Small intestine (tissue), 7 donors: Measurements from ENCODE around the gene HRH2. TPM values are rescaled to one million over a fixed set of nuclear protein-coding genes. Genes with fewer than 3 reads are reported as not detected.

Experiments used
- DNase-seq, 2 donors: peaks; one replicate each; pipeline versions ENCODE4 v3.0.0 to v3.0.0-alpha.2; 2013
- FAIRE-seq: peaks from 2 replicates; lab custom pipeline; 2012; peaks lifted over from hg19 to GRCh38; lab: Jason Lieb, UNC
- H3K27ac ChIP-seq, 3 donors: one replicate each; pipeline ENCODE4 v1.5.1; 2013; ENCODE audit warnings: low read length in 2 of 3, mild to moderate bottlenecking in 2 of 3, control low read depth in 1 of 3, inconsistent platforms in 1 of 3, low read depth in 1 of 3, moderate library complexity in 1 of 3
- H3K27me3 ChIP-seq, 3 donors: one replicate each; pipeline ENCODE4 v1.6.1; 2013; ENCODE audit warnings: low read length in 3 of 3, inconsistent platforms in 1 of 3; ENCODE audit not compliant: control insufficient read depth in 3 of 3, insufficient read depth in 3 of 3
- H3K36me3 ChIP-seq, 3 donors: one replicate each; pipeline ENCODE4 v1.6.1; 2013; ENCODE audit warnings: low read length in 3 of 3, inconsistent platforms in 1 of 3, low read depth in 1 of 3, mild to moderate bottlenecking in 1 of 3, moderate library complexity in 1 of 3; ENCODE audit not compliant: control insufficient read depth in 3 of 3, insufficient read depth in 2 of 3
- H3K4me1 ChIP-seq, 3 donors: one replicate each; pipeline ENCODE4 v1.6.1; 2013; ENCODE audit warnings: low read length in 2 of 3, inconsistent platforms in 1 of 3, low read depth in 1 of 3, mild to moderate bottlenecking in 1 of 3, moderate library complexity in 1 of 3; ENCODE audit not compliant: control insufficient read depth in 3 of 3, insufficient read depth in 2 of 3
- H3K4me3 ChIP-seq, 3 donors: one replicate each; pipeline ENCODE4 v1.5.1; 2013; ENCODE audit warnings: low read length in 3 of 3, control low read depth in 1 of 3, inconsistent platforms in 1 of 3, low read depth in 1 of 3, mild to moderate bottlenecking in 1 of 3, moderate library complexity in 1 of 3
- H3K9me3 ChIP-seq, 2 donors: one replicate each; pipeline ENCODE4 v1.6.1; 2013; ENCODE audit warnings: low read depth in 1 of 2, low read length in 1 of 2; ENCODE audit not compliant: control insufficient read depth in 2 of 2, insufficient read depth in 1 of 2
- WGBS, 3 donors: extraction: QIAGEN DNeasy Blood & Tissue Kit; methylation state at CpG; one replicate each; pipeline ENCODE4 v1.1.7; 2013; 5-methylcytosine and 5-hydroxymethylcytosine counted together
- polyA plus RNA-seq, 4 donors: library from polyadenylated mRNA; stranded (reverse) in 3 of 4; unstranded in 1 of 4; fragments of 200-250 nt in 3 of 4; fragments of 120-200 nt in 1 of 4; gene quantifications; one replicate each; pipeline versions ENCODE4 v1.2.1 to v1.2.3, GENCODE V29; 2013
- donor health status: healthy with polysubstance abuse.
- donor health status: control.
- donor health status: control.
- donor health status: Bipolar disorder and iron deficiency.
- donor health status: healthy.

The HRH2 gene
- polyA plus RNA-seq, 4 donors, result 3.3 to 7.2 (median 6.4) TPM

DNA sequence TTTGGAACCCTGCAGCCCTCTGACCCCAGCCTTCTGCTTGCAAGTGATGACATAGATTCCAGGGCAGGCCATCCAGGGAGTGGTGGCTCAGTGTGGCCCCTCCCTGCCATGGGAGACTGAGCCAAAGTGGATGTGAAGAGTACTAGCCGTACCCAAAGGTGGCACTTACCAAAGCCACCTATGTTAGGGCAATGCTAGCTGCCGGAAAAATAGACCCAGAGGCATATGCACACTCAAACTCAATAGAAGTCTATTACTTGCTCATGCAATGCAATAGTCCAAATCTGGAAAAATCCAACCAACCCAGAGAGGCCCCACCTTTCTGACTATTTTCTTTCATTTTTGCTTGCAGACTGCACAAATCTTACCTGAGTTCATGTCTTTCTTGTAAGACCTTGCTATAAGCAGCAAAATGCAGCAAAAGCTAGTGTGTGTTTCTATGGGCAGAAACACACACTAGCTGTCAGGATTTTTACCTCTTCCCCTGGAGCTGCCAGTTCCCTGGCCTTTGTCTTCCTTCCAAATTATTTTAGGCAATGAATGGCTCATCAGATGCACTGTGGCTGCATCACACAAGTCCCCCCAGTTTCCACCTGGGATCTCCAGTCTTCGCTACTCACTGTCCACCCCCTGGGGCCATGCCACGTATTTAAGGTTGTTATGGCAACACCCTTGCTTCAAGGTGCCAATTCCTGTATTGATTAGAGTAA, 74.0 kb downstream of the HRH2 start:
- no peak overlapping the region for H3K27ac ChIP-seq
- WGBS, 3 donors, result 66 to 76% (median 68%) methylated on average over 4 of the region's 4 CpGs
- H3K4me1 ChIP-seq, result peaks cover 0 to 7% (median 0%) of the 10 kb centered on the region in 3 donors
- H3K4me3 ChIP-seq, result no peak overlapping the region
- peaks cover 0 to 2% of the 10 kb centered on the region in 2 donors for H3K9me3 ChIP-seq
- DNase-seq, result no peak
- no peak for FAIRE-seq
- H3K36me3 ChIP-seq, result no peaks in the 10 kb centered on the region
- peaks cover 0 to 15% (median 13%) of the 10 kb centered on the region in 3 donors for H3K27me3 ChIP-seq

DNA sequence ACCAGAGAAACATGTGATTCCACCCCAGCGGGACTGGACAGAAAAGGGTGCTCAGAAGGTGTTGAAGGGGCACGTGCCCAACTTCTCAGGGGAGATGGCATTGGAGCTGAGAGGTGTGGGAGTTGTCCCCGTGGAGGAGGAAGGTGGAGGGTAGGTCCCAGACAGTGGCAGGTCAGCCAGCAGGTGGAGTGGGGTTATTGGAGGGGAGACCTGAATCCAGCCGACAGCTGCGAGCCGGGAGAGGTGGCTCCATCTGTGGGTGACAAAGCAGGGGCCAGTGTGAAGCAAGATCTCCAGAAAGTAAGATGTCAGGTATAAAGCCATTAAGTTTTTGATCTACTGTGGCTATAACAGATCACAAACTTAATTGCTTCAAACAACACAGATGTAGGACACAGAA, 75.1 kb downstream of the HRH2 start:
- no peak for FAIRE-seq

DNA sequence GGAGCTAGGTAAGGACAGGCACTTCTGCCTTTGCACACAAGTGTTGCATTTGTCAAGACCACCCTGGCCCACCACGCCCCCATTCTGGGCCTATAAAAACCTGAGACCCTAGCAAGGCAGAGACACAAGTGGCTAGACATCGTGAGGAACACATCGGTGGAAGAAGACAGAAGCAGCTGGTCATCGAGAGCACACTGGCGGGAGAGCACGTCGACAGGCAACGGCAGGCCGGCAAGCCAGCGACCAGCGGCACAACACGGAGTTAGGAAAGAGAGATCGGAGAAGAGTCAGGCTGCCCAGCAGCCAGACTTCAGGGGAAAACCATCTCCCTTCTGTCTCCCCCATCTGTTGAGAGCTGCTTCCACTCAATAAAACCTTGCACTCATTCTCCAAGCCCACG, 76.1 kb downstream of the HRH2 start:
- WGBS, 3 donors, result 87 to 89% (median 89%) methylated on average over 14 of the region's 14 CpGs
- H3K4me3 ChIP-seq, result no peak overlapping the region
- no peaks in the 10 kb centered on the region for H3K36me3 ChIP-seq
- no peak for FAIRE-seq
- H3K9me3 ChIP-seq, result no peaks in the 10 kb centered on the region
- peaks cover 0 to 13% (median 5%) of the 10 kb centered on the region in 3 donors for H3K27me3 ChIP-seq
- H3K27ac ChIP-seq, result no peak overlapping the region
- DNase-seq, result no peak
- peaks cover 0 to 7% (median 0%) of the 10 kb centered on the region in 3 donors for H3K4me1 ChIP-seq

More for the DNA sequence above, 75.1 kb downstream of the HRH2 start:
- H3K27me3 ChIP-seq, result peaks cover 0 to 15% (median 12%) of the 10 kb centered on the region in 3 donors
- DNase-seq, result no peak
- WGBS, 3 donors, result 76 to 77% (median 77%) methylated on average over 6 of the region's 6 CpGs
- H3K9me3 ChIP-seq, result no peaks in the 10 kb centered on the region
- no peak overlapping the region for H3K27ac ChIP-seq
- H3K36me3 ChIP-seq, result no peaks in the 10 kb centered on the region
- peaks cover 0 to 7% (median 0%) of the 10 kb centered on the region in 3 donors for H3K4me1 ChIP-seq
- H3K4me3 ChIP-seq, result no peak overlapping the region

DNA sequence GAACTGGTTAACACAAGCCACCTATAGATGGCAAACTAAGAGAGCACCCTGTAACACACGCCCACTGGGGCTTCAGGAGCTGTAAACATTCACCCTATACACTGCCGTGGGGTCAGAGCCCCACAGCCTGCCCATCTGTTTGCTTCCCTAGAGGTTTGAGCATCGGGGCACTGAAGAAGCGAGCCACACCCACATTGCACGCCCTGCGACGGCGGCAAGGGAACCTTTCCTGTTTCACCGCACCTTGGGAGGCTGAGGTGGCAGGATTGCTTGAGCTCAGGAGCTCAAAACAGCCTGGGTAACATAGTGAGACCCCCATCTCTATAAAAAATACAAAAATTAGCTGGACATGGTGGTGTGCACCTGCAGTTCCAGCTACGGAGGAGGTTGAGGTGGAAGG, 76.6 kb downstream of the HRH2 start:
- Histone ChIP-seq H3K4me1 (peaks cover 0 to 2% (median 0%) of the 10 kb centered on the region in 3 donors), H3K9me3 (no peaks in the 10 kb centered on the region), H3K27me3 (peaks cover 0 to 11% (median under 1%) of the 10 kb centered on the region in 3 donors), H3K4me3 (no peak overlapping the region), H3K27ac (no peak overlapping the region), H3K36me3 (no peaks in the 10 kb centered on the region)
- no peak for DNase-seq
- WGBS, 3 donors, result 64 to 69% (median 68%) methylated on average over 10 of the region's 10 CpGs
- FAIRE-seq, result no peak

DNA sequence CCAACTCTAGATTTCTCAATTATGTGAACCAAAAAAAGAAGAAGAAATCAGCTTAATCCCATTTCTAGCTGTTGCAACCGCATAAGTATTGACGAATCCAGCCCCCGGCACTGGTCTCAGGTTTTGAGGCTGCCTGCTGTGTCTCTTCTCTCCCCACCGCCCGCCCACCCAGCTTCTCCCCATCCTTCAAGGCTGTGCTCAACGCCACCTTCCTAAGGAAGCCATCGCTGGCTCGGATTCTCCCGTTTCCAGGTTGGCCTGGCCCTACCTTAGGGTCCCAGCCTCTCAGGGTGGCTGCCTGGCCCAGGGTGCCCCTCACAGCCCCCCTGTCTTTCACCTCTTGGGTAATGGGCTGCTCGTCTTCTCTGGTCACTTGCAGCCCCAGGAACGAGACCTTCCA, 77.8 kb downstream of the HRH2 start:
- DNase-seq (no peak), FAIRE-seq (no peak)
- Histone ChIP-seq H3K4me3 (no peak overlapping the region), H3K36me3 (no peaks in the 10 kb centered on the region), H3K27ac (no peak overlapping the region), H3K27me3 (peaks cover 0 to 11% (median 0%) of the 10 kb centered on the region in 3 donors), H3K9me3 (no peaks in the 10 kb centered on the region), H3K4me1 (no peaks in the 10 kb centered on the region)
- 77 to 81% (median 81%) methylated on average over 11 of the region's 11 CpGs for WGBS, 3 donors

DNA sequence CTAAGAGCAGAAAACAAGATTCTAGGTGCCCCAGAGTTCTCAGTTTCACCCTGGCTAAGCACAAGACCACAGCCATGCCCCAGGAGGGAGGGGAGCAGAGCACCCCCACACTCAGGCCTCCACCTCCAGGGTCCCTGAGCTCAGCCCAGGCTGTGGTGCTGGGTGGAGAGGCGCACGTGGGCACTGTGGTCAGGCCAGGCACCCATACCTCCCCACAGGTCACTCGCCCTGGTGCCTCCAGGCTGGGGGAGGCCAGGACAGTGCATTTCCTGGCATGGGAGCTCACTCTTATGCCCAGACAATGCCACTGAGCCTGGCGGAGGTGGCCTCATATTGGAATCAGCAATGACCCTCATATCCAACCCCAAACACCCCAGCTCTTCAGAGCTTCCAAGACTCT, 78.8 kb downstream of the HRH2 start:
- no peaks in the 10 kb centered on the region for H3K4me1 ChIP-seq
- H3K27me3 ChIP-seq, result peaks cover 0 to 11% (median 0%) of the 10 kb centered on the region in 3 donors
- FAIRE-seq (no peak), DNase-seq (no peak)
- no peaks in the 10 kb centered on the region for H3K9me3 ChIP-seq
- no peak overlapping the region for H3K27ac ChIP-seq
- no peak overlapping the region for H3K4me3 ChIP-seq
- no peaks in the 10 kb centered on the region for H3K36me3 ChIP-seq
- 69 to 77% (median 72%) methylated on average over 4 of the region's 4 CpGs for WGBS, 3 donors

DNA sequence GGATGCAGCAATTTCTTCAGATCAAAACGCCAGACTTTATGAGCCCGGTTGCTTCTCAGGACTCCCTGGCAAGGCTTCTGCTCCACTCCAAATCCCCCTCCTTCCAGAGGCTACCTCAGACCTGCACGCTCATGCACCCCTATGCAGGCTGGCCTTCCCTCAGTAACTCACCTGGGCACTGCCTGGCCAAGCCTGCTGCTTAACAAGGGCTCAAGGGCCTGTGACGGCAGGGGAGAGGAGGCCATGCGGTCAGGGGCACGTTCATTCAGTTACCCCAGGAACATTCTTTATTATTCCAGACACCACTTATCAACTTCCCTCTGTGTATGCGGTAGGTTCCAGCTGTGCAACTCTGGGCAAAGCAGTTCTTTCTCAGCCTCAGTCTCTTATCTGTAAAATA, 79.6 kb downstream of the HRH2 start:
- no peaks in the 10 kb centered on the region for H3K36me3 ChIP-seq
- WGBS, 3 donors, result 68 to 72% (median 69%) methylated on average over 7 of the region's 7 CpGs
- DNase-seq (no peak), FAIRE-seq (no peak)
- H3K4me3 ChIP-seq, result no peak overlapping the region
- no peaks in the 10 kb centered on the region for H3K9me3 ChIP-seq
- no peaks in the 10 kb centered on the region for H3K4me1 ChIP-seq
- peaks cover 0 to 9% (median 0%) of the 10 kb centered on the region in 3 donors for H3K27me3 ChIP-seq
- no peak overlapping the region for H3K27ac ChIP-seq

DNA sequence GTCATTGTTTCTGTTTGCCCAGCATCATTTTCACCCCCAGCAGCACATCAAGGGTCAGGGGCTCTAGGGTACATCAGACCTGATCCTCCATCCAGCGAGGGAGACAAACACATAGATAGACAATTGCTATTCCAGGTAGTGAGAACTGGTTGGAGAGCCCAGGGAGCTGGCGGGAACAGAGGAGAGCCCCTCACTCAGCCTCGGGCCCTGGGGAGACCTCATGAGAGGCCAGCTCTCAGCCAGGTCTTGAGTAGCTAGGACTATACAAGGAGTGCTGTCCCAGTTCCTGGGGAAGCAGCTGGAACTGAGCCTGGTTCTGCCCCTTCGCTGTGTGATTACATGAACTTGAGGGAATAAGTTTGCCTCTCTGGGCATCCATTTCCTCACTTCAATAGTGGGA, 80.3 kb downstream of the HRH2 start:
- 87 to 90% (median 88%) methylated on average over 4 of the region's 4 CpGs for WGBS, 3 donors
- H3K27me3 ChIP-seq, result peaks cover 0 to 5% (median 0%) of the 10 kb centered on the region in 3 donors

More for the DNA sequence above, 80.3 kb downstream of the HRH2 start:
- H3K27ac ChIP-seq, result no peak overlapping the region
- DNase-seq (no peak), FAIRE-seq (no peak)
- no peaks in the 10 kb centered on the region for H3K36me3 ChIP-seq
- H3K9me3 ChIP-seq, result no peaks in the 10 kb centered on the region
- no peak overlapping the region for H3K4me3 ChIP-seq
- no peaks in the 10 kb centered on the region for H3K4me1 ChIP-seq
